H9 (cell line): ENCODE data around the gene OR2V1. TPM values are rescaled to one million over a fixed set of nuclear protein-coding genes. Genes with fewer than 3 reads are reported as not detected.

ENCODE experiments used
- DNase-seq: peaks from one replicate; pipeline ENCODE4 v3.0.0-alpha.2; 2017
- H2AFZ ChIP-seq: one replicate; pipeline ENCODE4 v1.6.1; 2013; ENCODE audit warnings: mild to moderate bottlenecking, low read length, control low read depth, moderate library complexity
- H2AK5ac ChIP-seq: 2 replicates; pipeline ENCODE4 v1.6.1; 2013; ENCODE audit warnings: low read length, control low read depth, mixed read lengths; ENCODE audit not compliant: insufficient read length
- H2BK120ac ChIP-seq: one replicate; pipeline ENCODE4 v1.6.1; 2013; ENCODE audit warnings: low read depth, mild to moderate bottlenecking, low read length, control low read depth, inconsistent platforms; ENCODE audit not compliant: poor library complexity, severe bottlenecking
- H2BK12ac ChIP-seq: 2 replicates; pipeline ENCODE4 v1.6.1; 2013; ENCODE audit warnings: low read length, control low read depth, mixed read lengths, low read depth; ENCODE audit not compliant: insufficient read length
- H2BK15ac ChIP-seq: 2 replicates; pipeline ENCODE4 v1.6.1; 2013; ENCODE audit warnings: low read depth, low read length, control low read depth
- H2BK20ac ChIP-seq: one replicate; pipeline ENCODE4 v1.6.1; 2013; ENCODE audit warnings: low read depth, mild to moderate bottlenecking, low read length, control low read depth, inconsistent platforms; ENCODE audit not compliant: poor library complexity, severe bottlenecking
- H2BK5ac ChIP-seq: 2 replicates; pipeline ENCODE4 v1.6.1; 2013; ENCODE audit warnings: low read length, control low read depth, mixed read lengths; ENCODE audit not compliant: insufficient read length
- H3K14ac ChIP-seq: 2 replicates; pipeline ENCODE4 v1.6.1; 2013; ENCODE audit warnings: low read length, control low read depth; ENCODE audit not compliant: insufficient read depth
- H3K18ac ChIP-seq: 2 replicates; pipeline ENCODE4 v1.6.1; 2013; ENCODE audit warnings: low read depth, mild to moderate bottlenecking, mixed read lengths, low read length, control low read depth; ENCODE audit not compliant: insufficient read length
- H3K23ac ChIP-seq: 2 replicates; pipeline ENCODE4 v1.6.1; 2013; ENCODE audit warnings: low read length, control low read depth, mixed read lengths, low read depth; ENCODE audit not compliant: insufficient read length
- H3K23me2 ChIP-seq: 2 replicates; pipeline ENCODE4 v1.6.1; 2013; ENCODE audit warnings: low read depth, mild to moderate bottlenecking, mixed read lengths, low read length, control low read depth; ENCODE audit not compliant: insufficient read length, poor library complexity, severe bottlenecking
- H3K27ac ChIP-seq: 2 replicates; pipeline ENCODE4 v1.5.1; 2013; ENCODE audit warnings: low read length, control low read depth, mixed read lengths, low read depth; ENCODE audit not compliant: insufficient read length
- H3K27me3 ChIP-seq: 2 replicates; pipeline ENCODE4 v1.6.1; 2013; ENCODE audit warnings: low read length, control low read depth, inconsistent platforms; ENCODE audit not compliant: insufficient read depth
- H3K4ac ChIP-seq: 2 replicates; pipeline ENCODE4 v1.6.1; 2013; ENCODE audit warnings: low read depth, mild to moderate bottlenecking, control low read depth, inconsistent platforms, low read length, moderate library complexity
- H3K4me1 ChIP-seq: 2 replicates; pipeline ENCODE4 v1.6.1; 2013; ENCODE audit warnings: low read length, control low read depth, inconsistent platforms; ENCODE audit not compliant: insufficient read depth
- H3K4me2 ChIP-seq: 2 replicates; pipeline ENCODE4 v1.6.1; 2013; ENCODE audit warnings: low read length, control low read depth, mixed read lengths; ENCODE audit not compliant: insufficient read length, insufficient read depth
- H3K56ac ChIP-seq: 2 replicates; pipeline ENCODE4 v1.6.1; 2013; ENCODE audit warnings: low read depth, mild to moderate bottlenecking, mixed read lengths, low read length, control low read depth; ENCODE audit not compliant: insufficient read length
- H3K79me1 ChIP-seq: 2 replicates; pipeline ENCODE4 v1.6.1; 2013; ENCODE audit warnings: low read depth, mild to moderate bottlenecking, moderate library complexity, low read length, control low read depth, inconsistent platforms; ENCODE audit not compliant: insufficient read depth, poor library complexity, severe bottlenecking
- H3K79me2 ChIP-seq: 2 replicates; pipeline ENCODE4 v1.6.1; 2013; ENCODE audit warnings: low read length, control low read depth, inconsistent platforms; ENCODE audit not compliant: insufficient read depth
- H3K9ac ChIP-seq: 2 replicates; pipeline ENCODE4 v1.6.1; 2013; ENCODE audit warnings: low read length, control low read depth, mixed read lengths; ENCODE audit not compliant: insufficient read length; ENCODE audit errors: extremely low read depth
- H3K9me3 ChIP-seq: one replicate; pipeline ENCODE4 v1.6.1; 2013; ENCODE audit warnings: low read depth, low read length, inconsistent platforms; ENCODE audit not compliant: control insufficient read depth
- H3T11ph ChIP-seq: one replicate; pipeline ENCODE4 v1.6.1; 2013; ENCODE audit warnings: mild to moderate bottlenecking, low read length, control low read depth, inconsistent platforms
- H4K20me1 ChIP-seq: one replicate; pipeline ENCODE4 v1.6.1; 2013; ENCODE audit not compliant: control insufficient read depth, insufficient read length, insufficient read depth
- H4K5ac ChIP-seq: 2 replicates; pipeline ENCODE4 v1.6.1; 2013; ENCODE audit warnings: low read depth, mild to moderate bottlenecking, mixed read lengths, low read length, control low read depth; ENCODE audit not compliant: insufficient read length
- H4K8ac ChIP-seq: replicated peaks from 2 replicates; pipeline ENCODE4 v1.6.1; 2013; ENCODE audit warnings: low read length, control low read depth, mixed read lengths, low read depth; ENCODE audit not compliant: insufficient read length
- H4K91ac ChIP-seq: 2 replicates; pipeline ENCODE4 v1.6.1; 2013; ENCODE audit warnings: low read depth, mild to moderate bottlenecking, moderate library complexity, mixed read lengths, low read length, control low read depth; ENCODE audit not compliant: insufficient read length
- H3K27ac Mint-ChIP-seq, 3 experiments: 2 replicates in 2 of 3; 3 replicates in 1 of 3; pipeline ENCODE4 v1.8.0; 2020 to 2021; ENCODE audit warnings: mixed read lengths in 3 of 3, mild to moderate bottlenecking in 1 of 3, moderate library complexity in 1 of 3
- H3K27me3 Mint-ChIP-seq: 2 replicates; pipeline ENCODE4 v1.8.0; 2021; ENCODE audit warnings: low read depth, mild to moderate bottlenecking, moderate library complexity, mixed read lengths
- H3K36me3 Mint-ChIP-seq, 3 experiments: 2 replicates in 2 of 3; 3 replicates in 1 of 3; pipeline ENCODE4 v1.8.0; 2020 to 2021; ENCODE audit warnings: low read depth in 3 of 3, mixed read lengths in 3 of 3; ENCODE audit not compliant: insufficient read depth in 1 of 3
- H3K4me1 Mint-ChIP-seq, 2 experiments: 2 replicates each; pipeline ENCODE4 v1.8.0; 2020; ENCODE audit warnings: mixed read lengths in 2 of 2
- H3K4me3 Mint-ChIP-seq, 2 experiments: 2 replicates in 1 of 2; 3 replicates in 1 of 2; pipeline ENCODE4 v1.8.0; 2020 to 2021; ENCODE audit warnings: mild to moderate bottlenecking in 2 of 2, mixed read lengths in 2 of 2, moderate library complexity in 1 of 2
- H3K9me3 Mint-ChIP-seq, 2 experiments: 2 replicates in 1 of 2; 3 replicates in 1 of 2; pipeline ENCODE4 v1.8.0; 2020; ENCODE audit warnings: mild to moderate bottlenecking in 2 of 2, mixed read lengths in 2 of 2, moderate library complexity in 1 of 2
- CTCF ChIP-seq: fragments of 200-600 bp; sonication (generic); conservative IDR thresholded peaks from 3 replicates; pipeline ENCODE4 v1.8.0; 2021; ENCODE audit warnings: antibody characterized with exemption, mild to moderate bottlenecking
- WGBS: extraction: QIAGEN DNeasy Blood & Tissue Kit; methylation state at CpG from one replicate; pipeline ENCODE4 v1.1.7; 2013; ENCODE audit warnings: missing lambda C conversion rate, low lambda C conversion rate, mixed read lengths; ENCODE audit not compliant: insufficient read length; ENCODE audit errors: extremely low coverage; 5-methylcytosine and 5-hydroxymethylcytosine counted together
- total RNA-seq: library from RNA; stranded (reverse); gene quantifications from 2 replicates; pipeline ENCODE4 v1.2.1, GENCODE V29; 2021

The OR2V1 gene
- total RNA-seq, 1 experiment from 2014 or later: not detected

- Histone ChIP-seq H3K27ac (no peak overlapping the region), H2BK20ac (no peak overlapping the region), H2AFZ (no peak overlapping the region), H2AK5ac (no peak overlapping the region), H3K4me1 (no peaks in the 10 kb centered on the region), H3K9me3 (no peaks in the 10 kb centered on the region), H4K20me1 (no peaks in the 10 kb centered on the region), H3K79me2 (no peaks in the 10 kb centered on the region), H3K27me3 (no peaks in the 10 kb centered on the region; the same call in 1 of the 2 replicates), H3K18ac (no peak overlapping the region), H3K4me2 (no peak overlapping the region), H3K14ac (no peak overlapping the region), H2BK5ac (no peak overlapping the region), H4K5ac (no peak overlapping the region), H3K23me2 (no peaks in the 10 kb centered on the region), H2BK12ac (no peak overlapping the region), H3K9ac (no peak overlapping the region), H3K79me1 (no peaks in the 10 kb centered on the region), H2BK120ac (no peak overlapping the region), H3K23ac (no peak overlapping the region), H3K4ac (no peak overlapping the region), H3T11ph (no peak overlapping the region), H2BK15ac (no peak overlapping the region), H4K8ac (no peak overlapping the region), H4K91ac (no peak overlapping the region), H3K56ac (no peak overlapping the region)
- no peak for TF ChIP-seq CTCF
- no peak overlapping the region for H3K27ac Mint-ChIP-seq
- H3K9me3 Mint-ChIP-seq: peaks cover 0 to 7% of the 10 kb centered on the region in 2 experiments; a peak in 2 of 5 replicates
- no CpG with 5 or more reads among the region's 10 CpGs for WGBS
- peaks cover 42% of the 10 kb centered on the region for H3K27me3 Mint-ChIP-seq
- H3K4me3 Mint-ChIP-seq: no peak overlapping the region
- peaks cover 0 to 8% of the 10 kb centered on the region in 2 experiments; a peak in 1 of 4 replicates for H3K4me1 Mint-ChIP-seq
- H3K36me3 Mint-ChIP-seq: no peaks in the 10 kb centered on the region
- no peak for DNase-seq
Observed at GRCh38 chr5:181127456-181127855, 3.5 kb downstream of the OR2V1 start.
